CD4-positive, alpha-beta T cell treated with Interleukin-6 for 4 hours (primary cell): ENCODE results near the gene RDM1.
A peak's percentile ranks its signal among the peaks of the same experiment; 100 is the strongest.

Experiments
- DNase-seq: peaks from one replicate; pipeline ENCODE4 v3.0.0-alpha.2; 2020; ENCODE audit warnings: mixed read lengths

The RDM1 gene

DNA sequence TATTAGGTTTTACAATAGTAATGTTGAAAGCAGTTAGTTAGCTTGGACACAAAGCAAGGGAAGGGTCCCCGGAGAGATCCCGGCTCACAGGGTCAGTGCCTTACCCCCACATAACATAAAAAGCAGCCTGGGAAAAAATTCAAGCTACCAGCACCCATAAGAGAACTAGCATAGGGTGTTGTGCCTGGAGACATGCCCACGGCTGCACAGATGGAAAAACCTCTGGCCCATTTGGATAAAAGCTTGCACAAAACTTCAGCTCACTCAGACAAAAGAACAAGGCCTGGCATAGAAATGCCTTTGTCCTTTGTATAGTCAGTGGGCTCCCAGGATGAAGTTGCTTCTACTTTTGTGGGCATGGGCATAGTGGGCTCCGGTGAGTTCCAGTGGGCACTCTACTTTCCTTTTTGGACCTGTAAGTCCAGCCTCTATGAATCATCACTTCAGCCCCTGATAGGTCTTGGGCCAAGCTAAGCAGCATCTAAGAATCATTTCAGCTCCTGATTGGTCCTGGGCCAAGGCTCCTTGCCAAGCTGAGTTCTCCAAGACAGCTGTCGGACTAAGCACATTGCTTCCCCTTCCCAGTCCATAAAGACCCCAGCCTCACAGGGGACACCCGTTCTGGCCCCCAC is 1.3 kb upstream of the RDM1 start:
- no peak for DNase-seq

- DNase-seq, result no peak
These were observed 2.9 kb downstream of the RDM1 start for GRCh38 chr17:35927714-35928113.

DNA sequence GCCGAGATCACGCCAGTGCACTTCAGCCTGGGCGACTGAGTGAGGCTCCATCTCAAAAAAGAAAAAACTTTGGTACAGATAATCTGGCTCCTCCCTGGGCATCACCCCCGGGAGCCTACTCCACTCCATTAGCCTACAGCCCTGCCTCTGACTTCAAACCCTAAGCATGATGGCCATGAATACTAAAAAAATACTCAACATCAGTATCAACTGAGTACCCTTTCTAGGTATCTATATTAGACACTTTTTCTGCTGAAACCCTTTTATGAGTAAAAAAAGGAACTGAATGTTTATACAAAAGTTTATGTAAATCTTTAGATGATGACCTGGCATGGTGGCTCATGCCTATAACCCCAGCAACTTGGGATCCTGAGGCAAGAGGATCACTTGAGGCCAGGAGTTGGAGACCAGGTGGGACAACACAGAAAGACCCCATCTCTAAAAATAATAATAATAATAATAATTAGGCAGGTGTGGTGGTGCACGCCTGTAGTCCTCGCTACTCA is 6.9 kb downstream of the RDM1 start:
- no peak for DNase-seq

- no peak for DNase-seq
These were observed 10.3 kb downstream of the RDM1 start for GRCh38 chr17:35920229-35920628.

DNA sequence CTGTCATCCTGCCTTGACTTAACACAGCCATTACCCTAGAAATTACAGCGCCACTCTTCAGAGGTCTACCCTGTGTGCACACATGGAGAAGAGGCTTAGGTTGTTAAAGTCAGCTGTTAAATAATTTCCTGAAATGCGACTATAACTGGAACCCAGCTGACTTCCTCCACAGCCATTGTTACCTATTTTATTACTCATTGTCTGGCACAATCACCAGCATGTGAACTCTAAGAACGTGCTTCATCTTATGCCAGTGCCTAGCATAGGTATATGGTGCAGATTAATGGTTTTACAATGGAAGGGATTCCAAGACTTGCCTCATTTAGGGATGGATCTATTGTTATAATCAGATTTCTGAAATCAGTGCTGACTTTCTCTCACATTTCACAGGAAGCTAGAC is 11.9 kb downstream of the RDM1 start:
- DNase-seq, result no peak

DNA sequence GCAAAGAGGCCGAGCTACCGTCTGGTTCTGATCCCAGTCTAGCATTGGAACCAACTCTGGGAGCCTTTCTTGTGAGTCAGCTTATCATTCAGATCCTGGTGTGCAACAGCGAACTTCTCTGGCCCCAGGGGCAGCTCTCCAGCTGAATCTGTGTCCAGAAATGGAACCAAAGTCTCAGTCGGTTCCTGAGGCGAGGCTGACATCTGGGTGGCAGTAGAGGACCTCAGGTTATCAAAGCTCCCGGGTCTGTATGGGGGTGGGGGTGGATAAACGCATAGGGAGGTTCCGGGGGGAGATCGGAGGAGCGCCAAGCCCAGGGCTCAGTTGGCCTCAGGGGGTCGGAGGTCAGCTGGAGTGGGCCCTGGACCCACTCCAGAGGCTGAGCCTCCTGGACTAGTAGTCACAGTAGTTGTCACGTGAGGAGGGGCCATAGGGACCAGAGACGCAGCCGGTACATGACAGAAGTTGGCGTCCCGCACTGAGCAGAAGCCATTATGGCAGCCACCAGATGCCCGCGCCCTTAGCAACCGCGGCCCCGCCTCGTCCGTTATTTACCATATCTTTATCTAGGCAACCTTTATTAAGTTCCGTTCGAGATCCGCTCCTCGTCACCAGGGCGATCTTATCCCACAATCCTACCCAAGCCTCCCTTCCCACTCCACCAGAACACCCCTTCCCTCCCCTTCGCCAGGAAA is 12.9 kb downstream of the RDM1 start:
- no peak for DNase-seq

DNA sequence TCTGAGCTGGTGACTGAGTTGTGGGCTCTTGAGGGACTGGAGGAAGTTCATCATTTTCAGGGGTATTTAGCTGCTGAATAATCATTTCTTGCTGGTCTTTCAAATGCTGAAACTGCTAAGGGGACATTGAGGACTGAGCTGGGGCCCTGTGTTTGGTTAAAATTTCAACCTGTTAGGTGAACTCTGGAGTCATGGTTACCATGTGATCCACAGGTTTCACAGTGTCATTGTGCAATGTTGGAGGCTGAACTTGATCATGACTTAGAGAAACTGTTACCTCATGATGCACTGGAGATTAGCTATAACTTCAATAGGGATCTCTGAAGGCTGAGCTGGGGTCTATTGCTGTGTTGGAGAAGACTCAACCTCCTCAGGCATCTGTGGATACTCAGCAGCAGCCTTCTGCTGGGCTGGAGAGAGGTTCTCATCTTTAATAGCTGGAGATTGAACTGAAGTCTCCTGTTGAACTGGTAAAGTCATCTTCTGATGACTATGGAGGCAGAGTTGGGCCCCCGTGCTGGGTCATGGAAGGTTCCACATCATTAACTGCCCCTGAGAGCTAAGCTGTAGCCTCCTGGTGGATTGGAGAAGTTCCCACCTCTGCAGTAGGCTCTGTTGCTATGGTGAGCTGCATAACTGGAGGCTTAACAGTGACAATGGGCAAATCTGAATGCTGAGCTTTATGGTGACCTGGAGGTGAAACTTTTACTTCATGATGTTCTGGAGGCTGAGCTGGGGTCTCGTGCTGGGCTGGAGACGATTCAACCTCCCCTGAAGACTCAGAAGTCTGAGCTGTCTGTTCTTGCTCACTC is 15.2 kb downstream of the RDM1 start:
- DNase-seq, result no peak

DNA sequence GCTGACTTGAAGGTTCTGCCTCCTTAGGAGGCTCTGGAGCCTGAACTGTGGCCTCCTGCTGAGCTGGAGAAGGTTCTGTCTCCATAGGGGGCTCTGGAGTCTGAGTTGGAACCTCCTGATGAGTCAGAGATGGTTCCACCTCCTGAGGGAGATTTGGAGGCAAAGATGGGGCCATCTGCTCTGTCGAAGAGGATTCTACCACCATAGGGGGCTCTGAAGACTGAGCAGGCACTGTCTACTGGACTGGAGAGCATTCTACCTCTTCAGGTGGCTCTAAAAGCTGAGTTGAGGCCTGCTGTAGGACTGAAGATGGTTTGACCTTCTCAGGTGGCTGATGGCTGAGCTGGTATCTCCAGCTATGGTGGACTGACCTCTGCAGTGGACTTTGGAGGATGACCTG is 16.2 kb downstream of the RDM1 start:
- no peak for DNase-seq

DNA sequence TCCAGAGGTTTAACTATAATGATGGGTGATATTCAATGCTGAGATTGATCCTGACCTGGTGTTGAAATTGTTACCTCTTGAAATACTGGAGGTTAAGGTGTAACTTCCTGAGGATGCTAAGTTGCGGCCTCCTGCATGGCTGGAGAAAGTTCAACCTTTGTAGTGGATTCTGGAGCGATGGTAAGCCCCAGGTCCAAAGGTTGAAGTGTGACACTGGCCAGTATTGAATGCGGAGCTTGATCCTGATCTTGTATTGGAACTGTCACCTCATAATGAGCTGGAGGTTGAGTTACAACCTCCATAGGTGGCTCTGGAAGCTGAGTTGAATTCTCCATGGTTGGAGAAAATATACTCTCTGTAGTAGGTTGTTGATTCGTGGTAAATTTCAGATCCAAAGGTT is 17.0 kb downstream of the RDM1 start:
- no peak for DNase-seq

GRCh38 chr17:35912942-35913341 is 17.6 kb downstream of the RDM1 start:
- DNase-seq, result no peak

DNA sequence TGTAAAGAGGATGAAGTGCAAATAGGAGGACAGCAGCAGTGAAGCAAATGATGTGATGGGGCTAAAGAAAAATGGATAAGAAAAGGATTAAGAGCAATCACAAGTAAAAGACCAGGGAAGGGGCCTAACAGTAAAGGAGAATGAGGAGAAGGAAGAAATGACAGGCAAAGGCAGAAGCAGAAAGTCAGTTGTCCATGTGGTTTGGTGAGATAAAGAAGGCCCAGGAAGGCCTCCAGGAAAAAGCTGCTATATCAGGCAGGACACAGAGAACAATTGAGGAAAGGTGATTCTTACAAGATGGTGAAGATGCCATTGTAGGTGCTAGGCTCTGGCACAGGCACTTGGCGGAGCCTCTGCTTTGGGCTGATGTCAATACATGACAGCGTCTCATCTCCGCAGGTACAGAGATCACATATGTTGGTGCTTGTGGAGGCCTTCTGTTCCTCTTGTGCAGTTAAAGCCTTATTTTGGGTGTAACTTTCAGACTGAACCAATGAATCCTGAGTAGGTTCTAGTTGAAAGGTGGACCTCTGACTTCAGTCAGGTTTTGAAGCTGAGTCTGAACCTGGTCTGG is 18.1 kb downstream of the RDM1 start:
- no peak for DNase-seq

- no peak for DNase-seq
These were observed 21.2 kb downstream of the RDM1 start for GRCh38 chr17:35909408-35909807.

- DNase-seq, result no peak
These were observed 22.9 kb downstream of the RDM1 start for GRCh38 chr17:35907691-35908090.

DNA sequence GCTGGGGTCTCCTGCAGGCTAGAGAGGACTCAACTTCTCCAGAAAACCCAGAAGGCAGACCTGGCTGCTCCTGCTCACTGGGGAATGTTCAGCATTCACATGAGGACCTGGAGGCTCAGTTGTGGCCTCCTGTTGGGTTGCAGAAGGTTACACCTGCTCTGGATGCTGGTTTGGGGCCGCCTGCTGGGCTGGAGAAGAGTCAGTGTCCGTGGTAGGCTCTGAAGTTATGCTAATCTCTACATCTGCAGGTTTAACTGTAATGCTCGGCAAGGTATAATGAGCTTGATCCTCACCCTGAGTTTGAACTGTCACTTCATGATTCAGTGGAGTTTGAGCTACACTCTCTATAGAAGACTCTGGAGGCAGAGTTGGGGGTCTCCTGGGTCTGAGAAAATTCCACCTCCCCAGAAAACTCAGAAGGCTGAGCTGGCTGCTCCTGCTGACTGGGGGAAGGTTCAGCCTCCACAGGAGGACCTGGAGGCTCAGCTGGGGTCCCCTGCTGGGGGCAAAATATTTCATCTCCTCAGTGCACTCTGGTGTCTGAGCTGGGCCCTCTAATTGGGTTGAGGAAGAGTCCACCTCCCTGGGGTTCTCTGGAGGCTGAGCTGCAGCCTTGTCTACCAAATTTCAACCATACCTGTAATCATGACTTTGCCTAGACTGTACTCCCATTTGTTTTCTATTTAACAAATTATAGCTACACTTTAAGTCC is 23.5 kb downstream of the RDM1 start:
- DNase-seq, result no peak

DNA sequence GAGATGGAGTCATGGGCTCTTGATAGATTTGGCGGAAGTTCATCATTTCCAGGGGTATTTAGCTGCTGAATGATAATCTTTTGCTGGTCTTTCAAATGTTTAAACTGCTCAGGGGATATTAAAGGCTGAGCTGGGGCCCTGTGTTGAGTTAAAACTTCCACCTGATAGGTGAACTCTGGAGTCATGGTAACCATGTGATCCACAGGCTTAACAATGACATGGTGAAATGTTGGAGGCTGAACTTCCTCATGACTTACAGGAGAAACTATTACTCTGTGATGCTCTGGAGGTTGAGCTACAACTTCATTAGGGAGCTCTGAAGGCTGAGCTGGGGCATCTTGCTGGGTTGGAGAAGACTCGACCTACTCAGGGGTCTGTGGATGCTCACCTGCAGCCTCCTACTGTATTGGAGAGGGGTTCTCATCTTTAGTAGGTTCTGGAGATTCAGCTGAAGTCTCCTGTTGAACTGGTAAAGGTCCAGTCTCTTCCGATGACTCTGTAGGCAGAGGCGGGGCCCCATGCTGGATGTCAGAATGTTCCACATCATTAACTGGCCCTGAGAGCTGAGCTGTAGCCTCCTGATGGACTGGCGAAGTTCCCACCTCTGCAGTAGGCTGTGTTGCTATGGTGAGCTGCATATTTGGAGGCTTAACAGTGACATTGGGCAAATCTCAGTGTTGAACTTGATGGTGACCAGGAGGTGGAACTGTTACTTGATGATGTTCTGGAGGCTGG is 24.2 kb downstream of the RDM1 start:
- no peak for DNase-seq

- no peak for DNase-seq
These were observed 27.1 kb downstream of the RDM1 start for GRCh38 chr17:35903451-35903850.

- no peak for DNase-seq
These were observed 28.9 kb downstream of the RDM1 start for GRCh38 chr17:35901631-35902175.

DNA sequence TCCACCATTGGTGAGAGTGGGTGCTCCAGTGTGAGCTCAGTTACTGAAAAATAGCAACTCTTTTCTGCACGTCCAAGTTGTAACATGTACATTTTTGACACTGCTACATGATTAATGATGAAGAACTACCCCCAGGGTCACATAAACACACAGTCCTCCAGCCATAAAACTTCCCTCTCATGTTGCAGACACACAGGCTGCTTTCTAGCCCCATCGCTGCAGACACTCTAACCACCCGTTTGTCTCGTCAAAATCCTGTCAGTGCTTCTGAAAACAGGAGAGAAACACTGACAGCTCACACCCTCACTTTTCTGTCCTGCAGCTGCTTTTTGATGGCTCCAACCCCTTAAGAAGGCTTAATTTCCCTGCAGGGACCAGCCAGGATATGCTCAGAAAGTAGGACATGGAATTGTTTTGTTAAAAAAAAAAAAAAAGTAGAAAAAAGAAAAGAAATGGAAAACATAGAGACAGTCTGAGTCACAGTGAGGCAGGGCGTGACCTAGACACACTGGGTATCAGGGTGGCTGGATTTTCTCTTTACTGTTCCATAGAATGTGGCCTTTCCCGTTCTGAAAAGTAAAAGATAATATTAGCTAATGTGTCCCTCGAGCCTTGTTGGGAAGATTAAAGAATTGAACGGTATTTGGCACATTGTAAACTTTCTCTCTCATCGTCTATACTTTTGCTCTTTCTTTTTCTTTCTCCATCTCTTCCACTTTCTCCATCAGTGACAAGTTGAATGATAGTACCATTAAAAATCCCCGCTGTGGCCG is 29.7 kb downstream of the RDM1 start:
- peak; percentile 39 for DNase-seq

DNA sequence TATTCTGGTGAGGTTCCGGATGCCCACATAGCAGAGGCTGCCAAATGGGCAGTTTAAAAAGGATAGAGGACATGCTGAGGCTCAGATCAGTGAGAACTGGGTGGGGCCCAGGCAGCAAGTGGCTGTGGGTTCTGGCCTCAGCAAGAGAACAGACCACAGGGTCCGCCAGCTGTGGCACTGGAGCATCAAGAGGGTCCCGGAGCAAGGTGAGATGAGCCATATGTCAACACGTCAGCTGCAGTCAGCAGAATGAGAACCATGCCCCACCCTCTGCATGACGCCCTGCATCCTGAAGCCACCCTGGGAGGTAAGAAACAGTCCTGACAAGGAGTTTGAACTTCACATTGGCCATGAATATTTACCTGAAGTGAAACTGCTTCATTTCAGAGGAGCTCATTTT is 30.3 kb downstream of the RDM1 start:
- peak; percentile 37 for DNase-seq

GRCh38 chr17:35898283-35899070 is 32.1 kb downstream of the RDM1 start:
- peak; percentile 58 for DNase-seq
